ENCODE results near the gene SP6. TPM values are rescaled to one million over a fixed set of nuclear protein-coding genes. Genes with fewer than 3 reads are reported as not detected.
A peak's percentile ranks its signal among the peaks of the same experiment; 100 is the strongest.

Gene SP6
- total RNA-seq, 1 donor from 2014 or later = 2.2 TPM

DNA sequence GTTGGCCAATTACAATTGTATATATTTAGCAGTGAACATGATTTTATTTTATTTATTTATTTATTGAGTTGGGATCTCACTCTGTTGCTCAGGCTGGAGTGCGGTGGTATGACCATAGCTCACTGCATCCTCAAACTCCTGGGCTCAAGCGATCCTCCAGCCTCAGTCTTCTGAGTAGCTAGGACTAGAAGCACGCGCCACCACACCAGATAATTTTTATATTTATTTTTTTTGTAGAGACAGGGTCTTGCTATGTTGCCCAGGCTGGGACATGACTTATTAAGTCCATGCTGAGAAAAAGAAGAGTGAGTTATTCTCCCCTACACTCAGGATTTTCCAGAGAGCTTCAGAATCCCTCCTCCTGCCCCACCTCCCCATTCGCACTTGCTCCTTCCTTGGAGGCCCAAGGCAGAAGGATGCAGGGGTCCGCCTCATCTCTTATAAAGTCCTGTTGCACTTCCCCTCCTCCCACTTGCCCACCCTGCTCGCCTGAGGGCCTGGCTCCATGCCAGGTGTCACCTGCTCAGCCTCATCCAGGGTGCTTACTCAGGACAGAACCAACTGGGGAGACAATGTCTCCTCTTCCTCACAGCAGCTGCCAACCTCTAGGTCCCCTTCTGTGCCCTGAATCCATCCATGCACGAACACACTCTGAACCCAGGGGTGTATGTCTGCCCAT is 29.0 kb upstream of the SP6 start:
- no peak for DNase-seq (ENCODE audit: low spot score)

DNA sequence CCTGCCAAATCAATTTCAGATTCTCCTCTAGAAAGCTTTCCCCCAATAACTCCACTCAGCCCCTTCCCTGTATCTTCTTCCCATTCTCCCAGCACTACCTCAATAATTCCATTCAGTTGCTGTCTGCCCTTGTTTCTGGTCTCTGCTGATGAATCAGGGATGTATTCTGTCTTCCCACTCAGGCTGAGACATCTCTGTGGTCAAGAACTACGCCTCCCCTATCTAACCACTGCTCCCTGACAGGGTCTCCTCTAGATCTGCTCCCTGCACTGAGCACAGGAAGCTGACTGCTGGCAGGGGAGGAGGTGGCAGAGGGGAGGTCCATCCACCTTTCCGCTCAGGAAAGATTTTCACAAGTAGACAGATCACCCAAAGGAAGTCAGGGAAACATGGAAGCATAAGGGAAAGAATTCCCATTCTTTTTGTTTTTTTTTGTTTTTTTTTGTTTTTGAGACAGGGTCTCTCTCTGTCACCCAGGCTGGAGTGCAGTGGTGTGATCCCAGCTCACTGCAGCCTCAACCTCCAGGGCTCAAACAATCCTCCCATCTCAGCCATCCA is 28.1 kb upstream of the SP6 start:
- no peak for DNase-seq (ENCODE audit: low spot score)

DNA sequence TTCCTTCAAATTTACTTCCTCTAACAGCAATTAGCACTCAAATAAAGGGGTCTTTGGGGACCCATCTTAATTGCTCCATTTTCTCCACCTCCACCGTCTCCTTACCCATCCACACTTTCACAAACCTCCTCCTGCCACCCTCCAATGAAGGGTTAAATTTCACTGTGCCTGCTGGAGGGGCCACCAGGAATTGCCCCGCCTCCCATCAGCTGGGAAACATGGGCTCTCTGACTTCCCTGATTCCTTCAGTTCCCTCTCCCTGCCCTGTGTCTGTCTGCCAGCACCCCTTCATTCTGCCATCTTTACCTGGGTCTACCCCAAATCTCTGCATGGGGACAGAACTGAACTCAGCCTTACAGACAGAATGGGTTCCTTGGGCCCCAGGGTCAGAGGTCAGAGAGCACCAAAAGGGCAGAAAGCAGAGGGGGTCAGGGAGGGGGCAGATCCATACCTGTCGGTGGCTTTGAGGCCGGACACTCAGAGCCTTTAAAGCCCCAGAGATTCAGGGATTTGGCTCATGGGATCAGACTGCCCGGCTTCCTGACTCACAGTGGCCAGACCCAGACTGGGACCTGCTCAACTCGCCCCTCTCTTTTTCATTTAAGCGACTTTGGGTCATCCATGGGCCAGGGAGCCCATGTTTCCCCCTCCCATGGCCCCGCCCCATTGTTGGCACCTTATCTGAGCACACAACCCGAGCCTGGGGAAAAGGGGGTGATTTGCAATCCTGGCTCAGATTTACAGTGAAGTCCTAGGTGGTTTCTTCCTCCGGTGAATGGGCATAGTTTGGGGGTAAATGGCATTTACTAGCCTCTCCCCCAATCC is 27.5 kb upstream of the SP6 start:
- DNase-seq (ENCODE audit: low spot score) = no peak

DNA sequence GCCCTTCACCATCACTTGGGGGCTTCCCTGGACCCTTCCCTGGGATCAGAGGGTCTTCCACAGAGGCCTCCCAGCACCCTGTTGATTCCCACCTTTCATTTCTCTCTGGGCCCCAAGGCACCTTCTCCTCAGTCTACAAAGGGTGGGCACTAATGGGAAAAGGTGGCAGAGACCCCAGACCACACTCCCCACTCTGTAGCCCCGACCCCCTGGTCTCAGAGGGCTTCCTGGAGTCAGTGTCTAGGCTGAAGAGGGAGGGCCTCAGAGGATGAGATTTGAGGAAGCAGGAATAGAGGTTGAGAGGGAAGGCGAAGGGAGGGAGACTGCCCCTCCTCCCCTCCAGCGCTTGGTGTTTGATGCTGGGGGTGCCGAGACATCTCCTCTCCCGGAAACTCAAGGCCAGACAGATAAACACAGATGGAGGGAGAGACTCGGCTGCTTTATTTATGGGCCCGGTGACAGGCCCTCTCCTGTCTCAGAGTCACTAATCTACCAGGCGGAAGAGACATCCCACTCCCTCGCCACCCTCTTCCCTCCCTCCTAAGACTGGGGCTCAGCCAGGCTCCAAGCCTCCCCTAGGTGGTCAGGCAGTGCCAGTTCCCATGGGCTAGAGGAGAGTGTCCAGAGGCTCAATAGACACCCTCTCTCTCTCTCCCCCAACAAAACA is 26.5 kb upstream of the SP6 start:
- peak; percentile 57 for DNase-seq (ENCODE audit: low spot score)

DNA sequence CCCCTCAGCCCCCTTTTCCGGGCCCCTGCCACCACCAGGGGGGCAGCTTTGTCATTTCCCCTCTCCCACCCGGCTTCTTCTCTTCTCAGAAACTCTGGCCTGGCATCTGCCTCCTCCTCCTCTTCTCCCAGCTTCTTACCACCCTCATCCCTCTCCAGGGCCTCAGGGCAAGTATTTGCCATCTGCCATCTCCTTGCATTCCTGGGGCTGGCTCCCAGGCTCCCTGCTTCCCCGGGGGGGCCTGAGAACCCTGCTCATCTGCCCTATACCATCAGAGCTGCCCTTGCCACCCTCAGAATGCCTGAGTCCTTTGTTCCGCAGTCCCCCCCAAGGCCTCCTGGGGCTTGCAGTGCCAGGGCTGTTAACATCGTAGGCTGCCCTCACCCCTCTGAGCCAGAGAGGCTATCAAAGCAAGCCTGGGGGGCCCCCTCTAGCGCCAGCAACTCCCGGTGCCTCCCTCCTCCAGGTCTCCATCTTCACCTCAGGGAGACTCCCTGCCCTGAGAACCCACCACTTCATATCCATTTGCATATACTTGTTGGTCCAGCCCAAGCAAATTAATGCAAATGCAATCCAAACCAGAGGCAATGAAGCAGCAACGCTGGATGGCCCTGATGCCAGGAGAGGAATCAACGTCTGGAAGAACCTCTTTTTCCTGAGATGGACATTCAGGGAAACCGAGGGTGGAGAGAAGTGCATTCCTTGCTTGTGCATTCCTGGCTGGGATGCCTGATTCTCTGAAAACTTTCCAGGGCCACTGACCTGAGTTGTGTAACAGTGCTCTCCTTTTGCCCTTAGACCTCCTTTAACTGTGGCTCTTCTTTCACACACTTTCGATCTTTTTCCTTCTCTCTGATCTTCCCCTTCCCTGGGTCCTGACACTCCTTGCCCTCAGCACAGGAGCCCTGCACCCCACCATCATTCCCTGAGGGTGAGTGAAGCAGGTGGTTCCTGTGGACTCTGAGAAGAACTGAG is 24.3 kb upstream of the SP6 start:
- DNase-seq (ENCODE audit: low spot score) = no peak

DNA sequence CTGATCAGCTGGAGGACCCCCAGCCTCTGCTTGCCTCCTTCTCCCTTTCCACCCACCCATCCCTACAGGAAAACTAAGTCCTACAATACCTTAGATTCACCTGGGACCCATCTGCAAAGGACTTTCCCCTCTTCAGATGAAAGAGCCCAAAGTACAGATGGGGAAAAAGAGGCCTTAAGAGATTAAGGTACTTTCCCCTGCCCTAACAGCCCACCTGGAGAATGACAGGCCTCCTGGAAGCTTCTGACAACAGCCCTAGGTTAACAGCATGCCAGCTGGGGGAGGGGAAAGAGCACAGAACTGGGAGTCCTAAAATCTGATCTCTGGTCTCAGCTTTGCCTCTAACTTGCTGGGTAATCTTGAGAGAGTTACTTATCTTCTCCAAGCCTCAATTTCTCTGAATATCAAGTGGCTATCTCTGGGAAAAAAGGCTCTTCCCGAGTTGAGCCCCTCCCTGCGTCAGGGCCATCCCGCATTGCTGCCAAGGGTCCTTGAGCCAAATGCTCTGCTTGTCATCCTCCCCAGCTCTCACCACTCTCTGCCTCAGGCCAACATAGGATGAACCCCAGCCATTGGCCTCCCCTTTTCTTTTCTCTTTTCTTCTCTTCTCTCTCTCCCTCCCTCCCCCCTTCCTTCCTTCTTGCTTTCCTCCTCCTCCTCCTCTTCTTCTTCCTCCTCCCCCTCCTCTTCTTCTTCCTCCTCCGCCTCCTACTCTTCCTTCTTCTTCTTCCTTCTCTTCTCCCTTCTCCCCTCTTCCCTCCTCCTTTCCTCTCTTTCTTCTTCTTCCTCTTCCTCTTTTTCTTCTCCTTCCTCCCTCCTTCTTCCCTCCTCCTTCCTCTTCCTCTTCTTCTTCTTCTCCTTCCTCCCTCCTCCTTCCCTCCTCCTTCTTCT is 22.5 kb upstream of the SP6 start:
- no peak for DNase-seq (ENCODE audit: low spot score)

DNA sequence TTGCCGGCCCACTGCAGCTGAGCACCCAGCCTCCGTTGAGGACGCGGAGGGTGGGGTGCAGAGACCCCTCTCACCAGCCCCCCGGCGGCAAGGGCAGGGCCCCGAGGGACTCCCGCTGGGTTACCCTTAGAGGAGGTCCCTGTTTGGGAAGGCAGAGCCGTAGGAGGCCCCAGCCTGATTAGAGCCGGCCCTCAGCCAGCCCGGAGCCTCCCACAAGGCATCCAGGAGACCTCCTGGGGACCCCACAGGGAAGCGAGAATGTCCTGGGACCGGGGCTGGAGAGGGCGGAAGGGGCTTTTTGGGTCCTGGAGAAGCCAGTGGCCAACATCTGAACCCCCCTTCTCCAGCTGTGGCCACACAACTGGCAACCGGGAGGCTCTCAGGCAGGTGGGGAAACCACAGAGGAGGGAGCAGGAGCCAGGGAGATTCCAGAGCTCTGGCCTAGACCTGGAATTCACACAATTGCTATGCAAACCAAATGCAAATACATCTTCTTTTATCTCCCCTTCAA is 21.7 kb upstream of the SP6 start:
- no peak for DNase-seq (ENCODE audit: low spot score)

DNA sequence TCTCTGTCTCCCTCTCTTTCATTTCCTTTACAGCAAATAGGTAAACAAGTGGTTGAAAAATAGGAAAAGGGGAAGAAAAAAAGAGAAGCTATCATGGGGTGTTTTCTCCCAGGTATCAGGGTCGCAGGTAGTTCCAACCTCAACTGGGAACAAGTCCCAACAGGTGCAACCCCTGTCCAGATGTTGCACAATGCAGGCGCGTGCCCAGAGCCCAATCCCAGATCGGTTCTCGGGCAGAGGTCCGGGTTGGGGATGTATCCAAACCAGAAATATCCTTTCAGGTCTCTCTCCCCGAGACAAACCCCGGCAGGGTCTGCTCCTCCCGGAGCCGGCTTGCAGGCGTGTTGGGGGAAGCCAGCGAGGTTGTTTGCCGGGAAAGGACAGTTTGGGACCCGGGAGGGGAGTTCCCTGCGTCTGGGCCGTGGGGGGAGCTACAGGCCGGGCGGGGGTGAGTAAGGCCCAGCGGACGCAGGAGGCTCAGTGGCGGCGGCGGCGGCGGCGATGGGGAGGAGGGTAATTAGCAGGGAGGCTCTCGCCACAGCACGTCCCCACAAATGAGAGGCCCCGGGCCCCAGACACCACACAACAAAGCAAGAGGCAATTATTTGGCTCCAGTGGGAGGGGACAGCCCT is 21.2 kb upstream of the SP6 start:
- DNase-seq (ENCODE audit: low spot score) = no peak

DNA sequence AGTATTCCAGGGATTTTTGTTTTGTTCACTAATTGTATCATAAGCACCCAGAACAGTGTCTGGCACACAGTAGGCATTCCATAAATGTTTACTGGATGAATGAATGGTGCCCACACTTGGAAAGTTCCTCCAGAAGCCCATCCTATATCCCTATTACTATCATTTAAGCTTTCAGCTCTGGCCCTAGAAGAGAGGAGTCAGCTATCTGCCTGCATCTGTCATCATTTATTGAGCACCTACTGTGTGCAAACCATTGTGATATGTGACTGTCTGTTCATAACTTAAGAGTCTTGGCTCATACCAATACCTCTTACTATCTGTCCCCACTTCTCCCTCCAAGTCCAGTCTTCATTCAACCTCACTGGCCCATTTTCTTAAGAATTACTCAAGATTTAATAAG is 20.1 kb upstream of the SP6 start:
- DNase-seq (ENCODE audit: low spot score) = no peak

DNA sequence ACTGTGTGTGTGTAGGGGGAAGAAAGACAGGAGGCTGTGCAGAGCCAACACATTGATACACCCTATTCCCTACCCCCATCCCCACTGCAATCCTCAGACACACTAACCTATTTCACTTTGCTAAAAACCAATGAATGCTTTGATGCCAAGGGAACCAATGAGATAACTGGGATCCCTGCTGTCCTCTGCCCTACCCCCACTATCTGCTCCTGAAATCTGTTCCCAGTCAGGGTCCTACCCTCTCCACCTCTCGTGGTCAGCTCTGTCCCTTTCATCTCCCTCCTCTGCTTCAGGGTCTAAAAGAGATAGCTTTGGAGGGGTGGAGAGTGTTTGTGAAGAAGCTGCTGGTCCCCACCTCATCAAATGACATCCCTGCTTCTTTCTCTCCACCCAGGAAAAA is 19.1 kb upstream of the SP6 start:
- DNase-seq (ENCODE audit: low spot score) = no peak

DNA sequence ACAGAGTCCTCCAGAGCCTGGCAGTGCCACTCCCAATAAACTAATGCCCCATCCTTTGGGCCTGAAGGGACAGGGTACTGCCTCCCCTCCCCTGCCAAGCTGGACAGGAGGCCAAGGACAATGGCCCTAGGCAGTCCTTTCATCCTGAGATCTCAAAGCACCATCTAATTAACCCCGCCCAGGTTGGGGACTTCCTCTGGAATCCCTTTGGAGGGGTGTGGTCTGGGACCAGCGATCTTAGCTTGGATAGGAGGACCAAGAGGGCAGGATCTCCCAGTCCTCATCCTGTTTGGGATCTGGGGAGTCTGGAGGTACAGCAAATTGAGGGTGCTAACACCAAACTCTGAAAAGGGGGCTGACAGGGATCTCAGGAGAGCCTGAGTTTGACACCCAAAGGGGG is 18.2 kb upstream of the SP6 start:
- no peak for DNase-seq (ENCODE audit: low spot score)

DNA sequence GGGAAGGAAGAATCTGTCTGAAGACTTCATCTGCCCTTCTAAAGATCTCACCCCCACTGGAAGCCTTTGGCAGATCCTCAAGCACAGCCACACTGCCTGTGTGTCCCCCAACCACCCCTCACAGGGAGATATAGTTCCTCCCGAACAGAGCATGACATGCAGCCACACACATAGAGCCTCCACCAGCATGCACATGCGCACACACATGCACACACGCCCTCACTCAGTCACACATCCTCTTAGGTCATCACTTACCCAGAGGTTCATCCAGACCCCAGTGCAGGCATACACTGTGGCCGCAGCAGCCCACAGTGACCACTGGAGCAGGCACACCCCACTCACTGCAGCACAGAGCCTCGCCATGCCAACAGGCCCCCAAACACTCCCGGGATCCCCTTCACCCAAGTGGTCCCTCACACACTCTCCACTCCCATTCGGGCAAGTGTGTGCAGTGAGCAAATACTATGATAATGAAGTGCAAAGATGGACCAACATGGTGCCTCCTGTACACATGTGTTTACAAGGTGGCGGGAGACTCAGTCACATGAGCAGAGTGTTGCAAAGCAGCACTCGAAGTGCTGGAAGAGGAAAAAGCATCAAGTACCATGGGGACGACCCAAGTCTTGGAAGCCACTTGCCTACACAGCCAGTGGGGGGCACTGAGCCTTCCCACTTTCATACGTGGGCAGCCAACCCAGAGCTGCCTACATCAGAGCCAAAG is 17.0 kb upstream of the SP6 start:
- DNase-seq (ENCODE audit: low spot score) = no peak

DNA sequence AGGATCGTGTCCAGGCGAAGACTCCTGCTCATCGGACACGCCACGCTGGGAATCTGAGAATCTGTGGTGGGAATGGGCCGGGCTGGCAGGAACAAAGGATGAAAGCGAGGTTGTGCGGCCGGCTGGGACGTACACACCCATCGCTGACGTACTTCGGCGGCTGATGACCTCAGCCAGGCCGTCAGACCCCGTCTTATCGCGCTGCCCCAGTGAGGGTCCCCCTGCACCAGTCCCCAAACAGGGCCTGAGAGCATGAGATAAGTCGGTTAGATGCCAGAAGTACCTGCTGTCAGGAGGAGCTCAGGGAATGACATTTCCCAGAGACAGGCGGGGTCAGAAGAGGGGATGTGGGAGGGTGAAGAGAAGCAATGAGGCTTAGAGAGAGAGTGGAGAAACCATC is 16.0 kb upstream of the SP6 start:
- DNase-seq (ENCODE audit: low spot score) = peak; percentile 35

DNA sequence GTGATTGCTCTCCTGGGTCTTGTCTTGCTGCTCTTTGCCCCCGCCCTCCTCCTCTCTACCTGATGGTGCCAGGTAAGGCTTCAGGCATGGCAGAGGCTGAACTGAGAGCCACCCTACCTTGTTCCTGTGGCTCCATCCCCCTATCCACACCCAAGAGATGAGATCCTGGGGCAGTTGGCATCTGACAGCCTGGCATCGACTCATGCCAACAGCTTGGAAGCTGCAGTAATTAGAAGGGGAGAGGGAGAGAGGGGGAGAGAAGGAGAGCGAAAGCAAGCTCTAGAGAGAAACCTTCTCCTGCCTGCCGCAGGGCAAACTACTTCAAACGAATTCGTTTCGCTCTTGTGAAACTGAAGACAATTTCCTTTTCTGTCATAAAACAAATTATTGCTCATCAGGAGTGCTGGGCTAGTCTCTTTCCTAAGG is 13.8 kb upstream of the SP6 start:
- no peak for DNase-seq (ENCODE audit: low spot score)

DNA sequence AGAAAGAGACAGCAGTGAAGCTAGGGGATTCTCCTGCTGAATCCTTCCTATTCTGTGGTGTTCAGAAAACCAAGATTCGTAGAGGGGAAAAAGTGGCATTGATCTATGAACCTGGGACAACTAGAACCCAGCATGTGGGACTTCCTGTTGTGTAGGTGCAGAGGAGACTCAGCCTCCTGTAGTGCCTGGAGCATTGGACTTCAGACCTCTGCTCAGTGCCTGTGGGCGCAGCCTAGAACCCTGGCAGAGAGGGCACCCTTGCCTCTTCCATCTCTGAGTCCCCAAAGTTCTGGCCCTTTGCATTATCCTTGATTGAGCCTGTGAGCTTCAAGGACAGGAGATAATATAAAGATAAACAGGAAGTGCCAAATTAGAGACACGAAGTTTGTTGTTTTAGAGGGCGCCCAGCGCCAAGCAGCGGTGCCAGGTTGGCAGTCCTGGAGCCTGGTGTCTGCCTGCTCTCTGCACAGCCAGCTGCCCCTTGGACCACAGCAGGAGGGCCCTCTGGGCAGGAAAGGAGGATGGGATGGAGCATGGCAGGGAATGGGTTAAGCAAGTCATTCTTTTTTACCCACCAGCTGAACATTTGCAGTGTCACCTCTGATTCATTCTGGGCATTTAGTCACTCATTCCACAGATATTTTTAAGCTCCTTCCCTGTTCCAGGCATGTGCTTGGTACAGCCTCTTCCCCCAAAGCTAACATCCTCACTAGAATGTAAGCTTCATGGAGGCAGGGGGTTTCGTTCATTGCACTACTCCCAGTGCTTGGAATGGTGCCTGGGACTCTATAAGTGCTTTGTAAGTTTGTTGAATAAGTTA is 11.9 kb upstream of the SP6 start:
- DNase-seq (ENCODE audit: low spot score) = no peak

DNA sequence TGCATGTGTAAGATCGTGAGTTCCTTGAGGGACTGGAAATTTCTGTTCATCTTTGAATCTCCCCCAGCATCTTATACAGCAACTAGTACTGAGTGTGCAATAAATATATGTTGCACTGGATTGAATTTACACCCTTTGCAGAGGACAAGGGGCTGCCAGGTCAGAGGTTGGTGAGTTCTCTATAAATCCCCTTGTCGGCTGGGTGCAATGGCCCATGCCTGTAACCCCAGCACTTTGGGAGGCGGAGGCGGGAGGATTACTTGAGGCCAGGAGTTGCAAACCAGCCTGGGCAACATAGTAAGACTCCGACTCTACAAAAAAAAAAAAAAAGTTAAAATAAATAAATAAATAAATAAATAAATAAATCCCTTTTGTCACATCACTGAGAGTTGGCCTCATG is 9.4 kb upstream of the SP6 start:
- DNase-seq (ENCODE audit: low spot score) = no peak

DNA sequence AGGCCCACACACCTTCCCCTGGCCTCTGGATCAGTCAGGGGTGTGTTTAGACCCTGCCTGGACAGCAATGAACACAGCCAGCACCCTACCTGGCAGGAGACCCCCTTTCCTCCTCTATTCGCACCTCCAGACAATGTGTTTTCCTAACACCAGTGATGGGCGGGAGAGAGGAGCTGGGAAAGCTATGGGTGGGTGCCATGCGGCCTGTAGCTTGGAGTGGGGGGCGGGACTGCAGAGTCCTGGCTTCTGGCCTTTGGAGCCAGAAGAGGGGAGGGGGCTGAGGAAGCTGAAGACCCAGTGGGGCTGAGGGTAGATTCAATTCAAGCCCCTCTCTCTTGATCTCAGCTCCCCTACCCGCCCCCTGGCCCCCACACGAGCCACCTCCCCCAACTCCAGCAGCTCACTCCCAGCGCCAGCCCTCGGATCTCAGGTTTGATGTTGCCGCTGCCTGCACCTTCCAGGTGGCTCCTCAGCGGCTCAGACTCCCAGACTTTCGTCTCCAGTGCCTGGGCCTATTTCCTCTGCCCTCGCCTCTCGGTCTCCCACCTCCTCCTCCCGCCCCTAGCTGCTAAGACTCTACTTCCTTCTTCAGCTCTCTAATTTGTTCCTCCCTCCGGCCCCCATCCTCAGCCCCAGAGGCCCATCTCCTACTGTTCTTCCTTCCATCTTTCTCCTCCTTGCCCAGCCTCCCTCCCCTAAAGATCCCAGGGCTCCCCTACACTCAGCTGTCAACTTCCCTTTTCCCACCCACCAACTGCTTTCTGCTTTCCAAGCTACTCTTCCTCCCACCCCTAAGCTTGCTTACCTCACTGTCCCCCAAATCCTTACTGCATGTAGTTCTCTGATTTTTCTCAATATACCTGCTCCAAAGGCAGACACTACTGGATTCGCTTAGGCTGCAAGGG is 6.8 kb upstream of the SP6 start:
- no peak for DNase-seq (ENCODE audit: low spot score)

Measured in umbilical cord (tissue), 2 donors.